SU-DHL-6 (cell line): ENCODE measurements around the gene TBC1D8B.

Experiments used
- H2AFZ ChIP-seq: fragments of 200-600 bp; sonication (generic); 2 replicates; pipeline ENCODE4 v1.6.1; 2014; ENCODE audit warnings: low read depth, mild to moderate bottlenecking, moderate library complexity, mixed read lengths, antibody characterized with exemption, low read length; ENCODE audit not compliant: severe bottlenecking
- H3F3A ChIP-seq: fragments of 200-600 bp; shearing (Covaris generic); 2 replicates; pipeline ENCODE4 v1.6.0; 2016; ENCODE audit warnings: antibody characterized with exemption, mild to moderate bottlenecking; ENCODE audit not compliant: insufficient read depth
- H3K27ac ChIP-seq: fragments of 200-600 bp; sonication (generic); 2 replicates; pipeline ENCODE4 v1.5.1; 2016; ENCODE audit warnings: low read depth, mild to moderate bottlenecking, low read length, moderate library complexity, mixed read lengths
- H3K27me3 ChIP-seq: fragments of 200-600 bp; sonication (generic), shearing (Covaris generic); 2 replicates; pipeline ENCODE4 v1.6.0; 2014; ENCODE audit warnings: mild to moderate bottlenecking, low read length
- H3K36me3 ChIP-seq: fragments of 200-600 bp; sonication (generic); 2 replicates; pipeline ENCODE4 v1.6.1; 2014; ENCODE audit warnings: mild to moderate bottlenecking, low read length, mixed read lengths
- H3K4me2 ChIP-seq: fragments of 300-600, 200-600 bp; shearing (Covaris generic), sonication (generic); 2 replicates; pipeline ENCODE4 v1.6.0; 2014; ENCODE audit warnings: low read length, low read depth, mild to moderate bottlenecking; ENCODE audit not compliant: poor library complexity, severe bottlenecking
- H3K4me3 ChIP-seq: fragments of 200-600 bp; sonication (generic); 2 replicates; pipeline ENCODE4 v1.5.1; 2014; ENCODE audit warnings: antibody characterized with exemption, low read length, mild to moderate bottlenecking, mixed read lengths; ENCODE audit not compliant: insufficient read depth, poor library complexity, severe bottlenecking
- H3K79me2 ChIP-seq: fragments of 200-600 bp; sonication (generic); 2 replicates; pipeline ENCODE4 v1.6.1; 2014; ENCODE audit warnings: mild to moderate bottlenecking, low read length, moderate library complexity; ENCODE audit not compliant: insufficient read depth
- H3K9ac ChIP-seq: fragments of 200-600 bp; sonication (generic); 2 replicates; pipeline ENCODE4 v1.7.0; 2014; ENCODE audit warnings: mild to moderate bottlenecking, low read length
- H3K9me2 ChIP-seq: fragments of 200-600 bp; sonication (generic); replicated peaks from 2 replicates; pipeline ENCODE4 v1.6.1; 2014; ENCODE audit warnings: low read length; ENCODE audit not compliant: insufficient read depth
- H3K9me3 ChIP-seq: fragments of 200-600 bp; sonication (generic); 2 replicates; pipeline ENCODE4 v1.6.1; 2014; ENCODE audit warnings: low read length, mixed read lengths; ENCODE audit not compliant: insufficient read depth
- H4K20me1 ChIP-seq: fragments of 200-600 bp; sonication (generic); 2 replicates; pipeline ENCODE4 v1.6.1; 2014; ENCODE audit warnings: low read depth, mild to moderate bottlenecking, antibody characterized with exemption, low read length, moderate library complexity, mixed read lengths
- EZH2phosphoT487 ChIP-seq: fragments of 200-600 bp; sonication (generic), shearing (Covaris generic); conservative IDR thresholded peaks from 2 replicates; pipeline ENCODE4 v1.6.1; 2018; ENCODE audit warnings: mild to moderate bottlenecking, antibody characterized with exemption, low read length, moderate library complexity, mixed read lengths
- TF ChIP-seq, protein P1 (sequence below): fragments of 200-600 bp; sonication (generic); IDR thresholded peaks from one replicate; pipeline ENCODE4 v1.5.1; 2017; ENCODE audit warnings: antibody characterized with exemption, mild to moderate bottlenecking, low read length, moderate library complexity; ENCODE audit not compliant: insufficient read depth, poor library complexity, severe bottlenecking

The TBC1D8B gene

GRCh38 chrX:106894978-106895452 is 92.5 kb downstream of the TBC1D8B start:
- Histone ChIP-seq H3K27ac (no peak overlapping the region), H3K4me2 (no peak overlapping the region), H3K9me2 (no peaks in the 10 kb centered on the region), H3K4me3 (no peak overlapping the region), H2AFZ (no peak overlapping the region), H3K36me3 (no peaks in the 10 kb centered on the region), H4K20me1 (no peaks in the 10 kb centered on the region), H3K79me2 (no peaks in the 10 kb centered on the region), H3K9me3 (no peaks in the 10 kb centered on the region), H3K9ac (no peak overlapping the region), H3K27me3 (no peaks in the 10 kb centered on the region), H3F3A (no peaks in the 10 kb centered on the region)
- TF ChIP-seq, protein P1, sequence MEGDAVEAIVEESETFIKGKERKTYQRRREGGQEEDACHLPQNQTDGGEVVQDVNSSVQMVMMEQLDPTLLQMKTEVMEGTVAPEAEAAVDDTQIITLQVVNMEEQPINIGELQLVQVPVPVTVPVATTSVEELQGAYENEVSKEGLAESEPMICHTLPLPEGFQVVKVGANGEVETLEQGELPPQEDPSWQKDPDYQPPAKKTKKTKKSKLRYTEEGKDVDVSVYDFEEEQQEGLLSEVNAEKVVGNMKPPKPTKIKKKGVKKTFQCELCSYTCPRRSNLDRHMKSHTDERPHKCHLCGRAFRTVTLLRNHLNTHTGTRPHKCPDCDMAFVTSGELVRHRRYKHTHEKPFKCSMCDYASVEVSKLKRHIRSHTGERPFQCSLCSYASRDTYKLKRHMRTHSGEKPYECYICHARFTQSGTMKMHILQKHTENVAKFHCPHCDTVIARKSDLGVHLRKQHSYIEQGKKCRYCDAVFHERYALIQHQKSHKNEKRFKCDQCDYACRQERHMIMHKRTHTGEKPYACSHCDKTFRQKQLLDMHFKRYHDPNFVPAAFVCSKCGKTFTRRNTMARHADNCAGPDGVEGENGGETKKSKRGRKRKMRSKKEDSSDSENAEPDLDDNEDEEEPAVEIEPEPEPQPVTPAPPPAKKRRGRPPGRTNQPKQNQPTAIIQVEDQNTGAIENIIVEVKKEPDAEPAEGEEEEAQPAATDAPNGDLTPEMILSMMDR = no peak
- no peak for TF ChIP-seq EZH2phosphoT487

DNA sequence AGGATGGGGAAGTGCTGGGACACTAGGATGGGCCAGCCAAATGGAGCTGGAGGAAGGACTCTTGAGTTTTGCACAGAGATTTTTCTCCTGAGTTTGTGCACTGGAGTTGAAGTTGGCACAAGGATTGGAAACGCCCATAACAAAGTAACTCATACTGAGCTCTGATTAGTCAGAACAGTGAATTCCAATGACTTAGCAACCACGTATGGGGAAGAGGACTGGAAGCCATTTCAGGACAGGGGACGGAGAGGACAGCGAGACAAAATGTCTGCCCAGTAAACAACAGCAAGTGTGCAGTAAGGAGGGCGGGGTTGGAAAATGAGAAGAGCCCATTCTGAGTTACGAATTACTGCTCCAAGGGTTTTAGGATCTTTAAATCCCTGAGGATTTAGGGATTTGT is 94.8 kb downstream of the TBC1D8B start:
- Histone ChIP-seq H3K4me2 (no peak overlapping the region), H3K9ac (no peak overlapping the region), H3K4me3 (no peak overlapping the region), H3K27ac (no peak overlapping the region), H3K36me3 (no peaks in the 10 kb centered on the region), H3K9me3 (no peaks in the 10 kb centered on the region), H3K27me3 (no peaks in the 10 kb centered on the region), H2AFZ (no peak overlapping the region), H3F3A (no peaks in the 10 kb centered on the region), H3K79me2 (no peaks in the 10 kb centered on the region), H3K9me2 (no peaks in the 10 kb centered on the region), H4K20me1 (no peaks in the 10 kb centered on the region)
- TF ChIP-seq, protein P1 = no peak
- TF ChIP-seq EZH2phosphoT487 = no peak

- Histone ChIP-seq H4K20me1 (no peaks in the 10 kb centered on the region), H3K9me3 (no peaks in the 10 kb centered on the region), H3K36me3 (no peaks in the 10 kb centered on the region), H3K4me3 (no peak overlapping the region), H3F3A (no peaks in the 10 kb centered on the region), H3K4me2 (no peak overlapping the region), H3K9ac (no peak overlapping the region), H3K79me2 (no peaks in the 10 kb centered on the region), H3K27ac (no peak overlapping the region), H3K9me2 (no peaks in the 10 kb centered on the region), H2AFZ (no peak overlapping the region), H3K27me3 (no peaks in the 10 kb centered on the region)
- no peak for TF ChIP-seq EZH2phosphoT487
- TF ChIP-seq, protein P1 = peak; percentile 9
Observed at GRCh38 chrX:106898462-106898861, 96.0 kb downstream of the TBC1D8B start.

DNA sequence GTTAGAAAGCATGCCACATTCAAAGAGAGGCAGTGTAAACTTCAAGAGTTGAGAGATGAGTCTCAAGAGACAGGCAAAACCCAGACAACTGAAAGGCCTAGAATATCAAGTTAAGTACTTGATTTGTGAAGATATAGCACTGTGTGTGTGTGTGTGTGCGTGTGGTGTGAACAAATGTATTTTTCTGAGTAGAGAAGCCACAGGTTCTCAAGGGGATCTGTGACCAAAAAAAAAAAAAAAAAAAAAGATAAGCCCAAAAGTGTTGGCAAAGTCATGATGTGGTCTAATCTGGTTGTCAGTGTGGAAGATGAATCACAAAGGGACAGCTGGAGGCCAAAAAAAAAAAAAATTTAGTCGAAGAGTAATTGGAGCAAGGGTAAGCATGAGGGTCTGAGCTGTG is 96.8 kb downstream of the TBC1D8B start:
- H3K27ac ChIP-seq = no peak overlapping the region
- H3K9me2 ChIP-seq = no peaks in the 10 kb centered on the region
- no peak overlapping the region for H2AFZ ChIP-seq
- H4K20me1 ChIP-seq = no peaks in the 10 kb centered on the region
- H3K9ac ChIP-seq = no peak overlapping the region
- TF ChIP-seq, protein P1 = no peak
- TF ChIP-seq EZH2phosphoT487 = no peak
- H3K4me3 ChIP-seq = no peak overlapping the region
- H3K27me3 ChIP-seq = no peaks in the 10 kb centered on the region
- H3K4me2 ChIP-seq = no peak overlapping the region
- no peaks in the 10 kb centered on the region for H3F3A ChIP-seq
- H3K79me2 ChIP-seq = no peaks in the 10 kb centered on the region
- H3K9me3 ChIP-seq = no peaks in the 10 kb centered on the region
- no peaks in the 10 kb centered on the region for H3K36me3 ChIP-seq
